ENCODE results near the gene TENM3. TPM values are rescaled to one million over a fixed set of nuclear protein-coding genes. Genes with fewer than 3 reads are reported as not detected.

The TENM3 gene
- total RNA-seq, 2 experiments from 2014 or later = not detected

DNA sequence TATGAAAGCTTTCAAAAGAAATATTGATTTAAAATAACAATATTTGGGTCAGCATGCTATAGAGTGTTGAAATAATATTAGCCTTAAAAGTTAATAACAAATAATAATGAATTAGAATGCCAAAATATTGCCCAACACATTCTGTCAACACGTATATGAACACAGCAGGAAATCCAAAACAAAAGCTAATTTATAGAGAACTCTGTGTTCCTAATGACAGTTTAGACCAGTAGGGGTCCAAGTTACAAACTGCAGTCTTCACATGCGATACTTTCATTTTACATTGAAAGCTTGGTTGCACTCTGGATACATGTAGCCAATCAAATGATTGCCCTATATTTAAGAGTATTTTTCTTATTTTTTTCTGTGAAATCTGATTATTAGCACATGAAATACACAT is 399.6 kb downstream of the TENM3 start:
- peaks cover 5% of the 10 kb centered on the region for H3K27me3 Mint-ChIP-seq
- intact Hi-C loops (cut with DNase I, micrococcal nuclease) = no loop called here
- H3K27ac Mint-ChIP-seq = no peak overlapping the region
- ChIA-PET CTCF (no interaction called here), POLR2A (no interaction called here)
- Histone ChIP-seq H3K27ac (ENCODE audit: low read depth in 1 of 2, low read length in 2 of 2) (no peak overlapping the region), H3K4me3 (ENCODE audit: low read length) (no peak overlapping the region), H3K9me3 (ENCODE audit: control insufficient read depth in 1 of 2, insufficient read depth in 1 of 2, low read length in 2 of 2) (peaks cover 0 to 5% of the 10 kb centered on the region in 2 experiments), H3K36me3 (ENCODE audit: insufficient read depth, low read length) (no peaks in the 10 kb centered on the region), H3K4me1 (ENCODE audit: insufficient read depth, low read length) (no peaks in the 10 kb centered on the region), H3K27me3 (ENCODE audit: control insufficient read depth in 1 of 2, insufficient read depth in 2 of 2, low read length in 2 of 2) (no peaks in the 10 kb centered on the region)
- DNase-seq (no peak), ATAC-seq (ENCODE audit: poor library complexity) (no peak)
- no peaks in the 10 kb centered on the region for H3K36me3 Mint-ChIP-seq (ENCODE audit: low read depth)
- H3K9me3 Mint-ChIP-seq = peaks cover 9% of the 10 kb centered on the region
- TF ChIP-seq, protein P1, sequence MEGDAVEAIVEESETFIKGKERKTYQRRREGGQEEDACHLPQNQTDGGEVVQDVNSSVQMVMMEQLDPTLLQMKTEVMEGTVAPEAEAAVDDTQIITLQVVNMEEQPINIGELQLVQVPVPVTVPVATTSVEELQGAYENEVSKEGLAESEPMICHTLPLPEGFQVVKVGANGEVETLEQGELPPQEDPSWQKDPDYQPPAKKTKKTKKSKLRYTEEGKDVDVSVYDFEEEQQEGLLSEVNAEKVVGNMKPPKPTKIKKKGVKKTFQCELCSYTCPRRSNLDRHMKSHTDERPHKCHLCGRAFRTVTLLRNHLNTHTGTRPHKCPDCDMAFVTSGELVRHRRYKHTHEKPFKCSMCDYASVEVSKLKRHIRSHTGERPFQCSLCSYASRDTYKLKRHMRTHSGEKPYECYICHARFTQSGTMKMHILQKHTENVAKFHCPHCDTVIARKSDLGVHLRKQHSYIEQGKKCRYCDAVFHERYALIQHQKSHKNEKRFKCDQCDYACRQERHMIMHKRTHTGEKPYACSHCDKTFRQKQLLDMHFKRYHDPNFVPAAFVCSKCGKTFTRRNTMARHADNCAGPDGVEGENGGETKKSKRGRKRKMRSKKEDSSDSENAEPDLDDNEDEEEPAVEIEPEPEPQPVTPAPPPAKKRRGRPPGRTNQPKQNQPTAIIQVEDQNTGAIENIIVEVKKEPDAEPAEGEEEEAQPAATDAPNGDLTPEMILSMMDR (IDR thresholded peaks at IDR 0.05) = no peak
- H3K4me1 Mint-ChIP-seq (ENCODE audit: low read depth) = no peaks in the 10 kb centered on the region
- H3K4me3 Mint-ChIP-seq = no peak overlapping the region

DNA sequence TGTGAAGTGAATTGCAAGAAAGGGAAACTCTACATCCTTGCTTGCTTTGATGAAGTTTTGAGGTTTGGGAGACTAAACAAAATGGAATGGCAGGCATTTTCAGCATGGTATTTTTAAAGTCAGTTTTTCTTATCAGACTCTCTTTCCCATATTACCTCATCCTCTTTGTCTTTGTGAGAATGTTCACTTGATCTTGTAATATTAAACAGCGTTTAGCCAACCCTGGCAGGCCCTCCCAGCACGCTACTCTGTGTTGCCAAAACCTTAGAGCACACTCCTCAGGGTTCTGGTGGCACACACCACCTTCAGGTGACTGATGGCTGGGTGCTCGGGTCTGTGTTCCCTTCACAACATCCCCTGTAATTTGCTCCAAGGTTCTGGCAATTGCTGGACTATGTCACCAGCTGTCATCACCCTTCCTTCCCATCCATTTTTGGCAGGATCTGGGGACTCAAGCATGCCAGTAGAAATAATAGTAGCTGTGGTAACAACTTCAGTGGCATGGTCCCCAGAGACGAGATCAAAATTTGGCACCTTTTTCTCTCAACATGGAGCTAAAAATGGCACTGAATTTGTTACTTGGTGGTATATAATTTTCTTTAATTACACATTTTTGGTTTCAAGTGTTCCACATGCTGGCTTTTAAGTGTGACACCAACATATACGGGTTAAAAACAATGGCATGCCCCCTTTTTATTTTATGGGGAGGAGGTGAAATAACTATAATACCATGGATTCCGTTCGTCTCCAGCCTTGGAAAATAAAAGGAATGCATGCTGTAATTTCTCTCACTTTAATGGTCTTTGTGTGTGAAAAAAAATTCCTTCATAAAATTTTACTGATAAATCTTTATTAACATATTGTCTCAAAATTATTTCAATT is 400.8 kb downstream of the TENM3 start:
- Histone ChIP-seq H3K9me3 (ENCODE audit: control insufficient read depth in 1 of 2, insufficient read depth in 1 of 2, low read length in 2 of 2) (peaks cover 0 to 5% of the 10 kb centered on the region in 2 experiments), H3K36me3 (ENCODE audit: insufficient read depth, low read length) (no peaks in the 10 kb centered on the region), H3K4me3 (ENCODE audit: low read length) (no peak overlapping the region), H3K27ac (ENCODE audit: low read depth in 1 of 2, low read length in 2 of 2) (no peak overlapping the region), H3K4me1 (ENCODE audit: insufficient read depth, low read length) (no peaks in the 10 kb centered on the region), H3K27me3 (ENCODE audit: control insufficient read depth in 1 of 2, insufficient read depth in 2 of 2, low read length in 2 of 2) (no peaks in the 10 kb centered on the region)
- Mint-ChIP-seq H3K27ac (no peak overlapping the region), H3K27me3 (peaks cover 5% of the 10 kb centered on the region), H3K9me3 (peaks cover 11% of the 10 kb centered on the region), H3K36me3 (ENCODE audit: low read depth) (no peaks in the 10 kb centered on the region), H3K4me3 (no peak overlapping the region), H3K4me1 (ENCODE audit: low read depth) (no peaks in the 10 kb centered on the region)
- CTCF ChIA-PET = no interaction called here
- ATAC-seq (ENCODE audit: poor library complexity) (no peak), DNase-seq (no peak)
- TF ChIP-seq, protein P1 (IDR thresholded peaks at IDR 0.05) = no peak
- intact Hi-C loops (cut with DNase I, micrococcal nuclease) = no loop called here
- POLR2A ChIA-PET = no interaction called here

DNA sequence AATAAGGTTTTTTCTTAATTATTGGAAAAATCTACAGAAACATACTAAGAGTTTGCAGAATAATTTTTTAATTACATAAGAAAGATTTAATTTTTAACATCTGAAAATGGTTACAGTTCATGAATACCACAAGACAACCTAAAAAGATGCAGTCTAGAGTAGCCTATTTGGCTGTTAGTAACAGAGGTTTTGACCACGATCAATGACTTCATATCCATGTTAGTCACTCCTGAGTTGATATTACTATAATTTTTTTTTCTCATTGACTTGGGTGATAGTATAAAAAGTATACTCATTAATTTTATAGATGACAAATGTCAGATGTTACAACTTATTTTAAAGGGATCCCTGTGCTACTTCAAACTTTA is 401.5 kb downstream of the TENM3 start:
- POLR2A ChIA-PET = no interaction called here
- intact Hi-C loops (cut with DNase I, micrococcal nuclease) = no loop called here
- CTCF ChIA-PET = no interaction called here
- H3K36me3 ChIP-seq (ENCODE audit: insufficient read depth, low read length) = no peaks in the 10 kb centered on the region
- no peaks in the 10 kb centered on the region for H3K4me1 Mint-ChIP-seq (ENCODE audit: low read depth)
- no peak overlapping the region for H3K4me3 ChIP-seq (ENCODE audit: low read length)
- H3K4me3 Mint-ChIP-seq = no peak overlapping the region
- H3K27me3 Mint-ChIP-seq = peaks cover 5% of the 10 kb centered on the region
- no peak for ATAC-seq (ENCODE audit: poor library complexity)
- H3K27ac ChIP-seq (ENCODE audit: low read depth in 1 of 2, low read length in 2 of 2) = no peak overlapping the region
- no peak overlapping the region for H3K27ac Mint-ChIP-seq
- H3K9me3 ChIP-seq (ENCODE audit: control insufficient read depth in 1 of 2, insufficient read depth in 1 of 2, low read length in 2 of 2) = peaks cover 0 to 5% of the 10 kb centered on the region in 2 experiments
- DNase-seq = no peak
- H3K27me3 ChIP-seq (ENCODE audit: control insufficient read depth in 1 of 2, insufficient read depth in 2 of 2, low read length in 2 of 2) = no peaks in the 10 kb centered on the region
- H3K36me3 Mint-ChIP-seq (ENCODE audit: low read depth) = no peaks in the 10 kb centered on the region
- TF ChIP-seq, protein P1 (IDR thresholded peaks at IDR 0.05) = no peak
- H3K9me3 Mint-ChIP-seq = peaks cover 11% of the 10 kb centered on the region
- H3K4me1 ChIP-seq (ENCODE audit: insufficient read depth, low read length) = no peaks in the 10 kb centered on the region
